COR-L47 (cell line): ENCODE results near the gene HIKESHI.
"Not testable (repeated sequence)": the region's sequence is repeated elsewhere in the genome, so short reads cannot be mapped to it uniquely, and the experiment has no call there.

Experiments used
- DNase-seq: peaks from one replicate; lab custom pipeline; 2025; lab: John Stamatoyannopoulos, UW

Gene HIKESHI

GRCh38 chr11:86302092-86302793, at the start of gene HIKESHI:
HIKESHI (plus strand) TSS chr11:86302240; CDS start chr11:86302449, 209 bp downstream.
- DNase-seq = peak; percentile 98

GRCh38 chr11:86255896-86256295, 46.1 kb upstream of the HIKESHI start:
- DNase-seq = no peak

GRCh38 chr11:86256608-86257007, 45.4 kb upstream of the HIKESHI start:
- no peak for DNase-seq

GRCh38 chr11:86257446-86257845, 44.6 kb upstream of the HIKESHI start:
- DNase-seq = no peak

- DNase-seq = no peak
These were observed 42.3 kb upstream of the HIKESHI start for GRCh38 chr11:86259730-86260129.

- DNase-seq = no peak
These were observed 40.7 kb upstream of the HIKESHI start for GRCh38 chr11:86261328-86261727.

- no peak for DNase-seq
These were observed 39.7 kb upstream of the HIKESHI start for GRCh38 chr11:86262387-86262786.

GRCh38 chr11:86264649-86265048, 37.4 kb upstream of the HIKESHI start:
- no peak for DNase-seq

- DNase-seq = no peak
These were observed 36.8 kb upstream of the HIKESHI start for GRCh38 chr11:86265194-86265593.

GRCh38 chr11:86269645-86270044, 32.4 kb upstream of the HIKESHI start:
- DNase-seq = no peak

GRCh38 chr11:86274503-86274902, 27.5 kb upstream of the HIKESHI start:
- DNase-seq = no peak

GRCh38 chr11:86274999-86275398, 27.0 kb upstream of the HIKESHI start:
- no peak for DNase-seq

- no peak for DNase-seq
These were observed 26.3 kb upstream of the HIKESHI start for GRCh38 chr11:86275493-86276370.

- DNase-seq = no peak
These were observed 24.3 kb upstream of the HIKESHI start for GRCh38 chr11:86277741-86278140.

GRCh38 chr11:86278226-86278625, 23.8 kb upstream of the HIKESHI start:
- DNase-seq = no peak

- DNase-seq = no peak
These were observed 22.3 kb upstream of the HIKESHI start for GRCh38 chr11:86279747-86280146.

- no peak for DNase-seq
These were observed 14.6 kb upstream of the HIKESHI start for GRCh38 chr11:86287468-86287796.

- DNase-seq = no peak
These were observed 13.1 kb upstream of the HIKESHI start for GRCh38 chr11:86288776-86289507.

GRCh38 chr11:86289508-86290280, 12.3 kb upstream of the HIKESHI start:
- not testable (repeated sequence) for DNase-seq

- DNase-seq = peak; percentile 22
These were observed 10.4 kb upstream of the HIKESHI start for GRCh38 chr11:86291466-86292262.
